ENCODE results near the gene HOXB13. TPM values are rescaled to one million over a fixed set of nuclear protein-coding genes. Genes with fewer than 3 reads are reported as not detected.
A peak's percentile ranks its signal among the peaks of the same experiment; 100 is the strongest.

Gene HOXB13
- polyA plus RNA-seq, 1 experiment: 0.70 TPM

- H3K36me3 ChIP-seq (ENCODE audit: control insufficient read depth, insufficient read depth, low read length): no peaks in the 10 kb centered on the region
- H3K4me3 ChIP-seq (ENCODE audit: low read depth, low read length): no peak overlapping the region
- peaks cover 10% of the 10 kb centered on the region for H3K27me3 ChIP-seq (ENCODE audit: control insufficient read depth, insufficient read depth, low read length)
- no peak for DNase-seq (ENCODE audit: low read depth)
- CTCF ChIA-PET: interaction anchor here (3.0 kb wide), 1 partner anchor 43 kb away, joined by 19 read pairs; the partner anchor contains the start of gene PRAC2
- POLR2A ChIA-PET: no interaction called here
- no peak for TF ChIP-seq CTCF (IDR thresholded peaks at IDR 0.05; ENCODE audit: insufficient read depth, low read depth, low read length)
Measured at GRCh38 chr17:48767263-48767774, 38.8 kb upstream of the HOXB13 start.

GRCh38 chr17:48761114-48761513, 32.6 kb upstream of the HOXB13 start:
- Histone ChIP-seq H3K27me3 (ENCODE audit: control insufficient read depth, insufficient read depth, low read length) (peaks cover 19% of the 10 kb centered on the region), H3K4me3 (ENCODE audit: low read depth, low read length) (no peak overlapping the region), H3K36me3 (ENCODE audit: control insufficient read depth, insufficient read depth, low read length) (no peaks in the 10 kb centered on the region)
- CTCF ChIA-PET: interaction anchor here (0.8 kb wide), 1 partner anchor 30 kb away, joined by 3 read pairs; no protein-coding TSS in a partner anchor
- no peak for DNase-seq (ENCODE audit: low read depth)
- no peak for TF ChIP-seq CTCF (IDR thresholded peaks at IDR 0.05; ENCODE audit: insufficient read depth, low read depth, low read length)
- POLR2A ChIA-PET: no interaction called here

- Histone ChIP-seq H3K4me3 (ENCODE audit: low read depth, low read length) (no peak overlapping the region), H3K36me3 (ENCODE audit: control insufficient read depth, insufficient read depth, low read length) (no peaks in the 10 kb centered on the region), H3K27me3 (ENCODE audit: control insufficient read depth, insufficient read depth, low read length) (peaks cover 19% of the 10 kb centered on the region)
- CTCF ChIA-PET: interaction anchor here (0.8 kb wide), 1 partner anchor 30 kb away, joined by 3 read pairs; no protein-coding TSS in a partner anchor
- no peak for DNase-seq (ENCODE audit: low read depth)
- POLR2A ChIA-PET: no interaction called here
- TF ChIP-seq CTCF (IDR thresholded peaks at IDR 0.05; ENCODE audit: insufficient read depth, low read depth, low read length): no peak
Measured at GRCh38 chr17:48760411-48760810, 31.9 kb upstream of the HOXB13 start.

- no peak for DNase-seq (ENCODE audit: low read depth)
- CTCF ChIA-PET: interaction anchor here (1.4 kb wide), 1 partner anchor 80 kb away, joined by 3 read pairs; no protein-coding TSS in a partner anchor
- no peaks in the 10 kb centered on the region for H3K36me3 ChIP-seq (ENCODE audit: control insufficient read depth, insufficient read depth, low read length)
- no peak overlapping the region for H3K4me3 ChIP-seq (ENCODE audit: low read depth, low read length)
- H3K27me3 ChIP-seq (ENCODE audit: control insufficient read depth, insufficient read depth, low read length): peaks cover 25% of the 10 kb centered on the region
- POLR2A ChIA-PET: no interaction called here
- TF ChIP-seq CTCF (IDR thresholded peaks at IDR 0.05; ENCODE audit: insufficient read depth, low read depth, low read length): no peak
Measured at GRCh38 chr17:48759288-48759687, 30.7 kb upstream of the HOXB13 start.

GRCh38 chr17:48757524-48757961, 29.0 kb upstream of the HOXB13 start:
- H3K36me3 ChIP-seq (ENCODE audit: control insufficient read depth, insufficient read depth, low read length): no peaks in the 10 kb centered on the region
- no peak for TF ChIP-seq CTCF (IDR thresholded peaks at IDR 0.05; ENCODE audit: insufficient read depth, low read depth, low read length)
- ChIA-PET CTCF (interaction anchor here (1.6 kb wide), 1 partner anchor 34 kb away, joined by 4 read pairs; no protein-coding TSS in a partner anchor), POLR2A (no interaction called here)
- H3K27me3 ChIP-seq (ENCODE audit: control insufficient read depth, insufficient read depth, low read length): peaks cover 32% of the 10 kb centered on the region
- H3K4me3 ChIP-seq (ENCODE audit: low read depth, low read length): no peak overlapping the region
- DNase-seq (ENCODE audit: low read depth): peak; percentile 3

All from BJ (cell line).